Measurements from ENCODE around the gene CCN5.

Gene CCN5

GRCh38 chr20:44689809-44690208, 25.4 kb upstream of the CCN5 start:
- DNase-seq (ENCODE audit: low spot score): no peak
- in situ Hi-C loops (cut with MboI; ENCODE audit: low sequenced_read_pairs, unreplicated experiment): loop anchor here (5.0 to 10.0 kb wide), 2 partner anchors 32 to 175 kb away; no protein-coding TSS in a partner anchor
- no peak for TF ChIP-seq CTCF (IDR thresholded peaks at IDR 0.05; ENCODE audit: borderline replicate concordance, control extremely low read depth, extremely low read depth, insufficient read depth, missing control alignments)

GRCh38 chr20:44690781-44691423, 24.3 kb upstream of the CCN5 start:
- in situ Hi-C loops (cut with MboI; ENCODE audit: low sequenced_read_pairs, unreplicated experiment): no loop called here
- DNase-seq (ENCODE audit: low spot score): no peak
- TF ChIP-seq CTCF (IDR thresholded peaks at IDR 0.05; ENCODE audit: borderline replicate concordance, control extremely low read depth, extremely low read depth, insufficient read depth, missing control alignments): no peak

GRCh38 chr20:44691424-44692423, 23.4 kb upstream of the CCN5 start:
- DNase-seq (ENCODE audit: low spot score): no peak
- in situ Hi-C loops (cut with MboI; ENCODE audit: low sequenced_read_pairs, unreplicated experiment): no loop called here
- TF ChIP-seq CTCF (IDR thresholded peaks at IDR 0.05; ENCODE audit: borderline replicate concordance, control extremely low read depth, extremely low read depth, insufficient read depth, missing control alignments): no peak

GRCh38 chr20:44692932-44693480, 22.2 kb upstream of the CCN5 start:
- no peak for TF ChIP-seq CTCF (IDR thresholded peaks at IDR 0.05; ENCODE audit: borderline replicate concordance, control extremely low read depth, extremely low read depth, insufficient read depth, missing control alignments)
- in situ Hi-C loops (cut with MboI; ENCODE audit: low sequenced_read_pairs, unreplicated experiment): no loop called here
- no peak for DNase-seq (ENCODE audit: low spot score)

- in situ Hi-C loops (cut with MboI; ENCODE audit: low sequenced_read_pairs, unreplicated experiment): no loop called here
- TF ChIP-seq CTCF (IDR thresholded peaks at IDR 0.05; ENCODE audit: borderline replicate concordance, control extremely low read depth, extremely low read depth, insufficient read depth, missing control alignments): no peak
- DNase-seq (ENCODE audit: low spot score): no peak
Observed at GRCh38 chr20:44693627-44694026, 21.5 kb upstream of the CCN5 start.

- no peak for DNase-seq (ENCODE audit: low spot score)
- in situ Hi-C loops (cut with MboI; ENCODE audit: low sequenced_read_pairs, unreplicated experiment): no loop called here
- TF ChIP-seq CTCF (IDR thresholded peaks at IDR 0.05; ENCODE audit: borderline replicate concordance, control extremely low read depth, extremely low read depth, insufficient read depth, missing control alignments): no peak
Observed at GRCh38 chr20:44694159-44694558, 21.0 kb upstream of the CCN5 start.

Measured in GM13976 (cell line).